Prostate gland (tissue), 2 donors: Measurements from ENCODE around the gene BCCIP. TPM values are rescaled to one million over a fixed set of nuclear protein-coding genes. Genes with fewer than 3 reads are reported as not detected.

Experiments
- DNase-seq: peaks from one replicate; pipeline ENCODE4 v3.0.0-alpha.2; 2019; ENCODE audit warnings: low spot score
- H3K27ac ChIP-seq, 2 donors: fragments of 200-600 bp; sonication (generic); 2 replicates each; pipeline ENCODE4 v1.5.1; 2017 to 2019
- H3K27me3 ChIP-seq: fragments of 200-600 bp; sonication (generic); replicated peaks from 2 replicates; pipeline ENCODE4 v1.5.1; 2019; ENCODE audit not compliant: insufficient read depth
- H3K36me3 ChIP-seq, 2 donors: fragments of 200-600 bp; sonication (generic); 1 replicate in 1 of 2; 2 replicates in 1 of 2; pipeline versions ENCODE4 v1.5.1 to v1.8.1; 2017 to 2019
- H3K4me1 ChIP-seq: fragments of 200-600 bp; sonication (generic); replicated peaks from 2 replicates; pipeline ENCODE4 v1.5.1; 2019
- H3K4me3 ChIP-seq, 2 donors: fragments of 200-600 bp; sonication (generic); 2 replicates each; pipeline ENCODE4 v1.5.1; 2017 to 2019
- H3K9me3 ChIP-seq: fragments of 200-600 bp; sonication (generic); 2 replicates; pipeline ENCODE4 v1.5.1; 2017
- CTCF ChIP-seq, 4 experiments: fragments of 200-600 bp in 2 of 4; fragments of 450-650 bp in 2 of 4; sonication (generic) in 2 of 4; IDR thresholded peaks; 1 replicate in 3 of 4; 2 replicates in 1 of 4; pipeline ENCODE4 v1.5.1; 2016 to 2019; ENCODE audit warnings: antibody characterized with exemption in 4 of 4, mild to moderate bottlenecking in 2 of 4, moderate library complexity in 2 of 4
- POLR2A ChIP-seq: fragments of 450-650 bp; IDR thresholded peaks from one replicate; pipeline ENCODE4 v1.6.1; 2016; ENCODE audit warnings: antibody characterized with exemption, mild to moderate bottlenecking
- POLR2AphosphoS5 ChIP-seq: sonication (generic); formaldehyde crosslinking; IDR thresholded peaks from one replicate; pipeline ENCODE4 v1.6.1; 2017; ENCODE audit warnings: antibody characterized with exemption
- WGBS: methylation state at CpG from one replicate; pipeline ENCODE4 v1.1.5; 2018; 5-methylcytosine and 5-hydroxymethylcytosine counted together
- intact Hi-C: fragments of 100-400 bp; cut with DNase I; formaldehyde crosslinking; loops from one replicate; pipeline ENCODE4 v1.14.2; 2022
- total RNA-seq, 2 donors: library from RNA; depleted of rRNA; stranded (reverse); fragments of >200 nt; gene quantifications; one replicate each; pipeline ENCODE4 v1.1.0, GENCODE V29; 2016

The BCCIP gene
- total RNA-seq, 2 donors from 2014 or later, result 38.9 to 43.4 TPM

- 89% methylated on average over 8 of the region's 8 CpGs for WGBS
- intact Hi-C loops, result no loop called here
- no peak for DNase-seq
These were observed 25.9 kb upstream of the BCCIP start for GRCh38 chr10:125797424-125797823.

GRCh38 chr10:125797994-125798662, 25.2 kb upstream of the BCCIP start:
- WGBS, result 50% methylated on average over 5 of the region's 5 CpGs
- H3K4me3 ChIP-seq, result no peak overlapping the region
- DNase-seq, result no peak
- no peaks in the 10 kb centered on the region for H3K4me1 ChIP-seq
- TF ChIP-seq CTCF (IDR thresholded peaks at IDR 0.05), result no peak
- TF ChIP-seq POLR2A, result no peak
- TF ChIP-seq POLR2AphosphoS5, result no peak
- intact Hi-C loops, result no loop called here
- no peaks in the 10 kb centered on the region for H3K9me3 ChIP-seq
- H3K36me3 ChIP-seq, result peaks cover 0 to 4% of the 10 kb centered on the region in 2 donors
- H3K27me3 ChIP-seq, result no peaks in the 10 kb centered on the region
- no peak overlapping the region for H3K27ac ChIP-seq

More at GRCh38 chr10:125797424-125797823, 25.9 kb upstream of the BCCIP start:
- peaks cover 0 to 8% of the 10 kb centered on the region in 2 donors for H3K36me3 ChIP-seq
- H3K4me3 ChIP-seq, result no peak overlapping the region
- no peaks in the 10 kb centered on the region for H3K4me1 ChIP-seq
- no peaks in the 10 kb centered on the region for H3K9me3 ChIP-seq
- H3K27me3 ChIP-seq, result no peaks in the 10 kb centered on the region
- no peak overlapping the region for H3K27ac ChIP-seq
- TF ChIP-seq CTCF (IDR thresholded peaks at IDR 0.05), result no peak
- no peak for TF ChIP-seq POLR2A
- no peak for TF ChIP-seq POLR2AphosphoS5

- intact Hi-C loops, result no loop called here
- TF ChIP-seq POLR2AphosphoS5 (no peak), POLR2A (no peak), CTCF (IDR thresholded peaks at IDR 0.05) (no peak)
- H3K9me3 ChIP-seq, result no peaks in the 10 kb centered on the region
- no peaks in the 10 kb centered on the region for H3K27me3 ChIP-seq
- 91% methylated on average over 8 of the region's 8 CpGs for WGBS
- no peak overlapping the region for H3K27ac ChIP-seq
- no peaks in the 10 kb centered on the region for H3K36me3 ChIP-seq
- no peaks in the 10 kb centered on the region for H3K4me1 ChIP-seq
- no peak for DNase-seq
- no peak overlapping the region for H3K4me3 ChIP-seq
These were observed 23.7 kb upstream of the BCCIP start for GRCh38 chr10:125799451-125800182.

- Histone ChIP-seq H3K36me3 (no peaks in the 10 kb centered on the region), H3K4me1 (no peaks in the 10 kb centered on the region), H3K9me3 (no peaks in the 10 kb centered on the region), H3K27ac (no peak overlapping the region), H3K27me3 (no peaks in the 10 kb centered on the region), H3K4me3 (no peak overlapping the region)
- TF ChIP-seq POLR2A, result no peak
- TF ChIP-seq CTCF (IDR thresholded peaks at IDR 0.05), result no peak
- no peak for TF ChIP-seq POLR2AphosphoS5
- intact Hi-C loops, result no loop called here
- WGBS, result 95% methylated on average over 1 of the region's 1 CpG
- DNase-seq, result no peak
These were observed 21.8 kb upstream of the BCCIP start for GRCh38 chr10:125801574-125801973.
